Stimulated activated naive B cell treated with anti-CD40 and anti-IgM and Interleukin-4, amounts not matched to agents 10 μg/mL and 1 μg/mL and 100 μg/mL, for 72 hours (primary cell): ENCODE measurements around the gene SPACA4.

ENCODE experiments used
- ATAC-seq, 2 donors: fragments of 150-1000 bp; cut with Tn5 transposase; replicated peaks; 2 replicates each; pipeline ENCODE4 v1.10.0; 2021; ENCODE audit warnings: moderate library complexity in 1 of 2
- DNase-seq: peaks from one replicate; pipeline ENCODE4 v3.0.0; 2021
- H3K27ac Mint-ChIP-seq: one replicate; pipeline ENCODE4 v1.8.0; 2022; ENCODE audit warnings: mild to moderate bottlenecking, mixed read lengths
- H3K27me3 Mint-ChIP-seq, 2 donors: one replicate each; pipeline ENCODE4 v1.8.0; 2022; ENCODE audit warnings: mixed read lengths in 2 of 2
- H3K36me3 Mint-ChIP-seq, 2 donors: one replicate each; pipeline ENCODE4 v1.8.0; 2022; ENCODE audit warnings: mixed read lengths in 2 of 2, mild to moderate bottlenecking in 1 of 2
- H3K4me1 Mint-ChIP-seq, 2 donors: one replicate each; pipeline ENCODE4 v1.8.0; 2022; ENCODE audit warnings: mixed read lengths in 2 of 2, mild to moderate bottlenecking in 1 of 2
- H3K4me3 Mint-ChIP-seq, 2 donors: one replicate each; pipeline ENCODE4 v1.8.0; 2022; ENCODE audit warnings: mild to moderate bottlenecking in 2 of 2, mixed read lengths in 2 of 2, moderate library complexity in 1 of 2
- H3K9me3 Mint-ChIP-seq, 2 donors: one replicate each; pipeline ENCODE4 v1.8.0; 2022; ENCODE audit warnings: mixed read lengths in 2 of 2, mild to moderate bottlenecking in 1 of 2

Gene SPACA4

DNA sequence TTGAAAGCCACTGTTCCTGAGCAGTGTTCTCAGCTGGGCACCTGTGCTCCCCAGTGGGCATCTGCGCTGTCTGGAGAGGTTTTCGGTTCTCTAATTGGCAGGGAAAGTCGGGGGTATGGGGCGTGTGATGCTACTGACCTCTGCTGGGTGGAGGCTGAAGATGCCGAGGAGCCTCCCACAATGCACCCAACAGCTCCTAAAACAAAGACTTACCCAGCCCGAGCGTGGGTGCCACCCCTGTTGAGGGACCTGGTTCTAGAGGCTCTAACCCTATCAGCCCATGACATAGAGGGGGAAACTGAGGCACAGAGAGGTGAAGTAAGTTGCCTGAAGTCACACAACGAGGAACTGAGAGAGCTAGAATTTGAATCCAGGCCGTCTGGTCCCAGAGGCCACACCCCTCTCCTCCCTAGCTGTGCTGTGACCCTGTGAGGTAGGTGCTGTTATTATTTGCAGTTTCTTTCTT is 2.3 kb downstream of the SPACA4 start:
- peak; percentile 89 to 94 for ATAC-seq
- peak; percentile 60 for DNase-seq
- no peaks in the 10 kb centered on the region for H3K27me3 Mint-ChIP-seq
- peaks cover 7 to 16% of the 10 kb centered on the region in 2 donors for H3K36me3 Mint-ChIP-seq
- H3K9me3 Mint-ChIP-seq = no peaks in the 10 kb centered on the region
- H3K4me3 Mint-ChIP-seq = peak overlapping the region; percentile 47 to 48
- H3K4me1 Mint-ChIP-seq = peaks cover 13 to 15% of the 10 kb centered on the region in 2 donors
- peak overlapping the region; percentile 88 for H3K27ac Mint-ChIP-seq

DNA sequence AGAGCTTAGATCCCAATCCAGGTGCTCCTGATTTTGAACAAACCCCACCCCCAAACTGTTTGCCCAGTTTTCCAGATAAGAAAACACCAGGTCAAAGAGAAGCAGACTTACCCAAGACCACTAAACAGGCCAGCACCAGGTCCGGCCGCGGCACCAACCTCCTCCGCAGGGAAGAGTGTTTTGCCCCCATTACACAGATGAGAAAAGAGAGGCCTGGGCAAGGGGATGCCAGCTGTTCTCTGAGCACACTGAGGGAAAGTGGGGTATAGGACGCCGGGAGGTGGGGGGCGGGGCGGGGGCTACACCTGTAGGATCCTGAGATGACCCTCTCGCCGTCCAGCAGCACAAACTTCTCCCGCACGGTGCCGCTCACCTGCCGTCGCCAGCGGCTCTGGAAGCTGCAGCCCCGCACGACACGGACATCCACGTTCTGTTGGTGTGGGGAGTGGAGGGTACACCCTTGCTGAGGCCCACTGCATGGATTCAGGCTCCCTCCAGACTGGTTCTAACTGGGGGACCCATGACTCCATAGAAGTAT is 3.1 kb downstream of the SPACA4 start:
- ATAC-seq (no peak), DNase-seq (no peak)
- Mint-ChIP-seq H3K27ac (no peak overlapping the region), H3K9me3 (no peaks in the 10 kb centered on the region), H3K36me3 (peaks cover 13 to 24% of the 10 kb centered on the region in 2 donors), H3K27me3 (no peaks in the 10 kb centered on the region), H3K4me1 (peaks cover 13 to 21% of the 10 kb centered on the region in 2 donors), H3K4me3 (no peak overlapping the region)

DNA sequence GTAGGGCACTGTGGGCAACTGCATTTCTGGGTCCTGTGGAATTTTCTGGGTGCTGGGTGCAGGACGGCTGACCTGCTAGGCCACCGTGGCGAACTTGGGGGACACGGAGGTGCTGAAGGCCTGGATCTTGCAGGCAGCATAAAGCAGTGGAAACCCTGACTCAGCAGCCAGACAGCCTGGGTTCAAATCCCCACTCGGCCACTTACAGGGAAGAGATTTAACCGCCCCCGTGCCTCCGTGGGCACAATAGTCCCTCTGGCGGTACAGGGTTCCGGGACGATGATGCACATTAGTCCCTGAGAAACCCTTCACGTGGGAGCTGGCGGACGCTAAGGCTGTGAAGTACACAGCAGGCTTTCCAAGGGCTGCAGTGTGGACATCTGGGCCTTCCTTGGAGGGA is 5.3 kb downstream of the SPACA4 start:
- no peak for ATAC-seq
- no peak overlapping the region for H3K27ac Mint-ChIP-seq
- H3K4me3 Mint-ChIP-seq = no peak overlapping the region
- H3K36me3 Mint-ChIP-seq = peaks cover 33 to 44% of the 10 kb centered on the region in 2 donors
- H3K9me3 Mint-ChIP-seq = no peaks in the 10 kb centered on the region
- no peaks in the 10 kb centered on the region for H3K27me3 Mint-ChIP-seq
- H3K4me1 Mint-ChIP-seq = peaks cover 31 to 34% of the 10 kb centered on the region in 2 donors
- DNase-seq = no peak

DNA sequence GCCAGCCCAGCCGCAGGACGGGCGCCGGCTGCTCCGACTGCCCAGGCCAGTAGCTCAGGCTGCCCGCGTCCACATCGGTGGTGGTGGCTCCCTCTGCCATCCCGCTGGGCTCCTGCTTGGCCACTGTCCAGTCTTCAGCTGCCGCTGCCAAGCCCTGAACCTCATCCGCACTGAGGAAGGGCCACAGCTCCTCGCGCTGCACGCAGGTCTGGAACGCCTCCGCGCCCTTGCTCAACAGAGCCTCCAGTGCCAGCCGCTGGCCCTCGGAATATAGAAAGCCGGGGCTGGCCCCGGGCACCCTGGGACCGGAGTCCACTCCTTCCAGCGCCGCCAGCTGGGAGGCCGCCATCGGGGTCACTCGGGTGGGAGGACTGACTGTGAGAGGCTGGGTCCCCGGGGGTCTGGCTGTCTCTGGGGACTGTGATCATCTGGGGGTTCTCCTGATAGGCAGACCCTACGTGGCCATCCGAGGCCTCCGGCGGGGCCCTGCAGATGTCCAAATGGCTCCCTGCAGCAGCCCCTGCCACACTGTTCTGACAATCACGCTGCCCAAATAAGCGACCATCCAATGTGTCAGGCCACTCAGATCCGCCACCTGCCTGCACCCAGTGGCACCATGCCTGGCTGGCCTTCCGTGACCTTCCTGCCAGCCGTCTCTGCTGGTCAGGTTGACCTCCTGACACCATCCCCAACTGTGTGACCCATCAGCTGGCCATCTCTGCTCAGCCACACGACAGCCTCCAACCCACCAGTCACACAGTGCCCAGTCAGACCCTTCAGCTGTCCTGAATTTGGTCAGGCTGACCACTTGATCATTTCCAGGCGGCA is 6.7 kb downstream of the SPACA4 start:
- Mint-ChIP-seq H3K9me3 (no peaks in the 10 kb centered on the region), H3K27ac (peak overlapping the region; percentile 92), H3K36me3 (peaks cover 45 to 58% of the 10 kb centered on the region in 2 donors), H3K27me3 (no peaks in the 10 kb centered on the region), H3K4me1 (peaks cover 35 to 41% of the 10 kb centered on the region in 2 donors), H3K4me3 (peak overlapping the region in 1 of 2 donors; percentile 39)
- no peak for DNase-seq
- ATAC-seq = peak in 1 of 2 donors; percentile 2

DNA sequence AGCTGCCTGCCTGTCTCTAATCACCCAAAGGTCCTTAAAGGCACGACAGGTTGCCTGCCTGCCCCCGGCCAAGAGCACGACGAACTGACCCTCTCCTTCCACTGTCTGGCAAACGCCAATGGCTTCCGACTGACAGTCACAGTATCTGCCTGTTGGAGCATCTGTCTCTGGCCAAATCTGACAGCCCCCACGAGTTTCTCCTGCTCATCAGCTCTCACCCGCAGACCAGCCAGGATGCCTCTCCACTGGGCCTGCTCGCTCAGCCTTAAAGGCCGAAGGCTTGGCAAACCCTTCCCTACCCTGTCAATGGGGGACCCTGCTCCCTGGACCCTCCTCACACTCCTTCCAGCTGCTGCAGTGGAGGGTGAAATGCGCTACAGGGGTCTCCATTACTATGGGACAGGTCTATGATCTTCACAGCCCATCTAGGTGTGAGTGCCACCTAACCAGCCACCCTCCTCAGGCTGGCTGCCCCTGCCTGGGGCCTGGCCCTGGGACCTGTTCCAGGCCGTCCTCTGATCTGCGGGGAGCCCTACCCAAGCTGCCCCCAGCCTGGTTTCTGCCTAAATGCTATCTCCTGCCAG is 7.4 kb downstream of the SPACA4 start:
- H3K27ac Mint-ChIP-seq = peak overlapping the region; percentile 92
- H3K4me1 Mint-ChIP-seq = peaks cover 31 to 41% of the 10 kb centered on the region in 2 donors
- H3K4me3 Mint-ChIP-seq = peak overlapping the region in 1 of 2 donors; percentile 39
- H3K36me3 Mint-ChIP-seq = peaks cover 52 to 65% of the 10 kb centered on the region in 2 donors
- DNase-seq (no peak), ATAC-seq (peak; percentile 6 to 18)
- no peaks in the 10 kb centered on the region for H3K9me3 Mint-ChIP-seq
- no peaks in the 10 kb centered on the region for H3K27me3 Mint-ChIP-seq

DNA sequence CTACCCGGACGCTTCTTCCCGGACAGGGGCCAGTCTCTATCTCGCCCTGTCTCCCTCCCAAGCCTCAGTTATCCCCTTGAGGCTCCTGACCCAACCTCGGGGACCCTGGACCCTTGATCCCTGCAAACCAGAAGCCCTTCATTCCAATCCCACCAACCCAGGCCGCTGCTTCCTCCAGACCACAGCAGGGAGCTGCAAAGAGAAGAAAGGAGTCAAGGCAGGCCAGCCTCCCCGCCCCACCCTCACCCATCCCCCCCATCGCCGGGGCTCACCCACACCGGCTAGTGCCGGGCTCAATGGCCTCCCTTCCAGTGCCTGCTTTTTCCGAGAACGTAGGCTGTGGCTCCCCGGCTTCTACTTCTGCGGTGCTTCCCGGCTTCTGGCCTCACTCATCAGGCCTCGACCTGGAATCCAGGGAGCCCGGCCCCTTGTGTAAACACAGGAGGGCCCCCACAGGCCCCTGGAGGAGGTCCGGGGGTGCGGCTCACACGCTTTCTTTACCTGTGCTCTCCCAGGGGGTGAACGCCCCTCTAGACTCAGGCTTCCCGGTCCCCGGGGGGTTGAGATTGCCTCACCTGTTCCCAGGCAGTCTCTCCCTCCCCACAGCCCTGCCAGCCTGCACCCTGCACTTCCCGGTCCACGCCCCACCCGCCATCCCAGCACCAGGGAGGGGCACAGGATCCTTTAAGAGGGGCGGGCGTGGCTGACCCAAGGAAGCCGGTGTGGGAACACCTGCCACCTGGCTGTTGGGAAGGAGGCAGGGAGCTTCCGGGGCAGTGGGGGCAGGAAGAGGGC is 8.1 kb downstream of the SPACA4 start, which contains the start of gene FAM83E:
FAM83E (minus strand) TSS at position 641 of the 795 bp plus-strand sequence. CDS start 1,704 bp downstream, outside the sequence.
- ATAC-seq (no peak), DNase-seq (no peak)
- H3K27me3 Mint-ChIP-seq = no peaks in the 10 kb centered on the region
- H3K36me3 Mint-ChIP-seq = peaks cover 55 to 68% of the 10 kb centered on the region in 2 donors
- H3K4me1 Mint-ChIP-seq = peaks cover 31 to 38% of the 10 kb centered on the region in 2 donors
- H3K4me3 Mint-ChIP-seq = peak within 1 kb of the TSS; percentile 48 to 99
- H3K27ac Mint-ChIP-seq = peak within 1 kb of the TSS; percentile 92
- H3K9me3 Mint-ChIP-seq = no peaks in the 10 kb centered on the region

DNA sequence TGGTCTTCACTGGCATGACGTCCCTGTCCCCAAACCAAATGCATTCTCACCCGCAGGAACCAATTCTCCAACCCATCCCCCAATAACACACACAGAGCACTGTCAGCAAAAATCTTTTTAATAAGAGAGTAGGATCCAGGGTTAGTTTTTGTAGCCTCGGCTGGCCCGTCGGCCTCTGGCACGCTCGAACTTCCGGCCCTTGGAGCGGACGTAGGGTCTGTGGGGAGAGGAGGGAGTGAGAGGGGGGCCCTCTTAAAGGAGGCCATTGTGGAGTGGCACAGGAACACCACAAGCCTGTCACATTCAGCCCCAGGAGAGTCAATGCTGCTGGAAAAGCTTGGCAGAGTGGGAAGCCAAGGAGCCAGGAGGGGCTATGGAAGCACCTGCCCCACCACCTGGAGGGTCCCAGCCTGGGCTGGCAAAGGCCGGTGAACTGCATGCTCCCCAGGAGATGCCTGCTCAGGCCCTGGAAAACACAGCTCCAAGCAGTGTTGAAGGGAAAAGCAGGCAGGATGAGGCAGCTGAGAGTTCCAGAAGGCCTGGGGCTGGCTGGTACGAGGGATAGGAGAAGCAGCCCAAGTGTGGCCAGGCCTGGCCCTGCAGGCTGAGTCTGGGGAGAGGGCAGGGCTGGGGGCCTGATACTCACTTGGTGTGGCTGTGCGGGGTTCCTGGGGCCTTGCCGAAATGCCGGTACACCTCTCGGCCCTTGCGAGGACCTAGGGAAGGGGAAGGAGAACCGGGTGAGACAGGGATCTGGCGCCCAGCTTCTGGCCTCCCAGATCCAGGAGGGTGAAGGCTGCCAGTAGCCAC is 8.9 kb downstream of the SPACA4 start:
- peak overlapping the region; percentile 92 for H3K27ac Mint-ChIP-seq
- H3K4me3 Mint-ChIP-seq = peak overlapping the region; percentile 48 to 70
- ATAC-seq = no peak
- DNase-seq = no peak
- peaks cover 56 to 70% of the 10 kb centered on the region in 2 donors for H3K36me3 Mint-ChIP-seq
- H3K27me3 Mint-ChIP-seq = no peaks in the 10 kb centered on the region
- no peaks in the 10 kb centered on the region for H3K9me3 Mint-ChIP-seq
- H3K4me1 Mint-ChIP-seq = peaks cover 37 to 45% of the 10 kb centered on the region in 2 donors

DNA sequence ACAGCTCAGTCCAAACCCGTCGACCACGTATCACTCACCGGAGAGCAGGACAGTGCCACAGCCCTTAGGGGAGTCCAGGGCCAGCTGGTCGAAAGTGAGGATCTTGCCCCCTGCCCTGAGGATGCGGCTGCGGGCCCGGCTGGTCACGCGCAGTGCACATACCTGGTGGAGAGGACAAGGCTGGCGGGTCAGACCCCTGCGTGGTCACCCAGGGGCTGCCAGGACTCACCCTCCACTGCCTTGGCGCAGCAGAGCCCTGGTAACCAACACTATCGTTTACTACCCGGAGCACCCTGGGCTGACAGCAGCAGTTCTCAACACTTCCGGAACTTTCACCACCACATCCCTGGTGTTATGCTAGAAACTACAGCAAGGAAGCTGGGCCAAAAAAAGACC is 9.5 kb downstream of the SPACA4 start:
- Mint-ChIP-seq H3K9me3 (no peaks in the 10 kb centered on the region), H3K4me1 (peaks cover 34 to 45% of the 10 kb centered on the region in 2 donors), H3K27me3 (no peaks in the 10 kb centered on the region), H3K4me3 (peak overlapping the region; percentile 89 to 99), H3K36me3 (peaks cover 56 to 66% of the 10 kb centered on the region in 2 donors), H3K27ac (peak overlapping the region; percentile 92)
- no peak for DNase-seq
- ATAC-seq = no peak

DNA sequence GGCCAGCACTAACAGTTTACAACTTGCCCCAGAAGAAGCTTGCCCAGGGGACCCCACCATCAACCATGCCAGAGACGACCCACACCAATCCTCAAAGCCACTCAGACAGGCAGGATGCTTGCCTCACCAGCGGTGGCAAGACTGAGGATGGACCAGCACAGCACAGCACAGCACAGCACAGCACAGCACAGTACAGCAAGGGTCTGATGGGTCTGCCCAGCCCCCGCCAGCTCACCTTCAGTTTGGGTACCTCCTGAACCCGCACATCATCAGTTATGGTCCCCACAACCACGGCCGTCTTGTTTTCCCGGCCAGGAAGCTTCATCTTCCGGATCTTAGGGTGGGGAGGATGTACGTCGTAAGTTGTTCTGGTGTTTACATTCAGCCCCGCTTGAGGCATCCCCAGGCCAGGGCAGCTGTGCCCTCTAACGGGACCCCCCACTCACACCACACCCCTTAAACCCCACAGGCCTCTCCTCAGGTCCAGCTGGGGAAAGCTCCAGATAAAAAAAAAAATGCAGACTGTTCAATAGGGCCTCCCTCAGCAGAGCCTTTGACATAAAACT is 10.0 kb downstream of the SPACA4 start:
- Mint-ChIP-seq H3K4me3 (peak overlapping the region; percentile 89 to 99), H3K36me3 (peaks cover 60 to 70% of the 10 kb centered on the region in 2 donors), H3K4me1 (peaks cover 37 to 49% of the 10 kb centered on the region in 2 donors), H3K27ac (peak overlapping the region; percentile 92), H3K27me3 (no peaks in the 10 kb centered on the region), H3K9me3 (no peaks in the 10 kb centered on the region)
- no peak for ATAC-seq
- DNase-seq = no peak

DNA sequence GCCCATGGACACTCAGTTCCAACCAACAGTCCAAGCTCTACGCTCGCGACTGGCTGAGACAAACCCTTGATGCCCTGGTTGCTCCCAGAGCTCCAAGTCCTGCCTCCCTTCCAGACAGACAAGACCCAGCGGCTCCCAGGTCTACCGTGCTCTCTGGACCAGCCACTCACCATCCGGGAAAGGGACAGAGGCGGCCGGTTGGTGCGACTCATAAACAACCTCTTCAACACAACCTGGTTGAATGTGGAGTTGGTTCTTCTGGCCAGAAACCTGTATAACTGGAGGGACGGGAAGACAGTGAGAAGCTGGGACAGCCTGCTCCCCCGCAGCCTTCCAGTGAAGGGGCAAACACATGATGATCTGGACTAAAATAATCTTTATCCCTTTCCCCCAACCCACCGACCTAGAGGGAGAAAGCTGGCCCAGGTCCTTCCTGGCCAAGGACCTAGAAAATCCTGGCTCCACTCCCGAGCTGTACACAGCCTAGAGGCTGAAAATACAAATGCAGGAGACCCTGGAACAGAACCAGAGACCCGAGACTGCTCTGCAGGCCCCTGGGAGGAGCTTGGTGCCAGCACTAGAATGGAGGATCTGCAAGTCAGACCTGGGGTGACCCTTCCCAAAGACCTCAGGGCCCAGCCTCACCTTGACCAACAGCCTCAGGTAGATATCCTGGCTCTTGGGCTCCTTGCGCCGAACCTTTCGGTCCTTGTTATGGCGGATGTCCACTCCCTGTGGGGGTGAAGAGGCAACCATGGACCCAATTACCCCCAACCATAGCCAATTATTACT is 10.8 kb downstream of the SPACA4 start:
- ATAC-seq (no peak), DNase-seq (no peak)
- Mint-ChIP-seq H3K27ac (peak overlapping the region; percentile 100), H3K36me3 (peaks cover 56 to 67% of the 10 kb centered on the region in 2 donors), H3K27me3 (no peaks in the 10 kb centered on the region), H3K4me3 (peak overlapping the region; percentile 89 to 99), H3K4me1 (peaks cover 41 to 56% of the 10 kb centered on the region in 2 donors), H3K9me3 (no peaks in the 10 kb centered on the region)

DNA sequence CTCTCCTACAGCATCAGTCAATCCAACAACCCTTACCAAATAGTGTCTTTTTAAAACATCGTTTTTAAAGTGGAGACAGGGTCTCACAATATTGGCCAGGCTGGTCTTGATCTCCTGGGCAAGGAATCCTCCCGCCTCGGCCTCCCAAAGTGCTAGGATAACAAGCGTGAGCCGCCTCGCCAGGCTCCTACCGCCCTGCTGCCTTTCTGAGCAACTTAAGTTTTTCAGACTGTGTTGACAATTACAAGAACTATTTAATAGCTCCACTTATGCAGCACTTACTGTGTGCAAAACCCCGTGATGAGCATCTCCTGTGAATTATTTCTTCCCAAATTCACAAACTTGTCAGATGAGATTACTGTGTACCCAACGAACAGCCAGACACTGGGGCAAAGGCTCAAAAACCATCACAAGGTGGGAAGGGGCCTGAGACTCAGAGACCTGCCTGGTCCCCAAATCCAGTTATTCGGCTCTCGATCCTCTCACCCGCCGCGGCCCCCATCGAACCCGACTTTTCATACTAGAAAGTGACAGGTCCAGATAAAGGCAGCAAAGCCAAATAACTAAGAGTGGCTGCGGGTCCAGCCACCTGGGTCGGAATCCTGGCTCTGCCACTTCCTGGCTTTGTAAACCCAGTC is 11.9 kb downstream of the SPACA4 start:
- H3K9me3 Mint-ChIP-seq = no peaks in the 10 kb centered on the region
- H3K27me3 Mint-ChIP-seq = no peaks in the 10 kb centered on the region
- H3K36me3 Mint-ChIP-seq = peaks cover 58 to 71% of the 10 kb centered on the region in 2 donors
- ATAC-seq = no peak
- H3K4me3 Mint-ChIP-seq = peak overlapping the region; percentile 89 to 99
- peak overlapping the region; percentile 100 for H3K27ac Mint-ChIP-seq
- H3K4me1 Mint-ChIP-seq = peaks cover 44 to 65% of the 10 kb centered on the region in 2 donors
- no peak for DNase-seq
